SK-N-SH (cell line): ENCODE data around the gene GPX1.

Experiments used
- CTCF ChIP-seq: fragments of 200-600 bp; sonication (generic); IDR thresholded peaks from 2 replicates; pipeline ENCODE4 v1.6.1; 2017; ENCODE audit warnings: antibody characterized with exemption, mild to moderate bottlenecking, moderate library complexity
- FOXM1 ChIP-seq: IDR thresholded peaks from 2 replicates; pipeline ENCODE4 v1.4.0; 2012; ENCODE audit warnings: low read depth, mild to moderate bottlenecking
- MEF2A ChIP-seq: IDR thresholded peaks from 2 replicates; pipeline ENCODE4 v1.4.0; 2012; ENCODE audit warnings: low read depth, borderline replicate concordance
- RAD21 ChIP-seq: IDR thresholded peaks from 2 replicates; pipeline ENCODE4 v1.6.1; 2012; ENCODE audit warnings: mild to moderate bottlenecking, low read length
- TEAD4 ChIP-seq: IDR thresholded peaks from 2 replicates; pipeline ENCODE4 v1.4.0; 2012; ENCODE audit warnings: mild to moderate bottlenecking, borderline replicate concordance; ENCODE audit not compliant: insufficient read depth

- no peak for TF ChIP-seq CTCF
- TF ChIP-seq RAD21 = no peak
- TF ChIP-seq MEF2A = no peak
- no peak for TF ChIP-seq FOXM1
- no peak for TF ChIP-seq TEAD4
Observed at GRCh38 chr3:49386056-49386756, 28.1 kb upstream of the GPX1 start.
